ENCODE measurements around the gene RIPOR1. TPM values are rescaled to one million over a fixed set of nuclear protein-coding genes. Genes with fewer than 3 reads are reported as not detected.
"Not testable (repeated sequence)": the region's sequence is repeated elsewhere in the genome, so short reads cannot be mapped to it uniquely, and the experiment has no call there.

The RIPOR1 gene
- total RNA-seq, 1 experiment from 2014 or later, result 82.2 TPM

DNA sequence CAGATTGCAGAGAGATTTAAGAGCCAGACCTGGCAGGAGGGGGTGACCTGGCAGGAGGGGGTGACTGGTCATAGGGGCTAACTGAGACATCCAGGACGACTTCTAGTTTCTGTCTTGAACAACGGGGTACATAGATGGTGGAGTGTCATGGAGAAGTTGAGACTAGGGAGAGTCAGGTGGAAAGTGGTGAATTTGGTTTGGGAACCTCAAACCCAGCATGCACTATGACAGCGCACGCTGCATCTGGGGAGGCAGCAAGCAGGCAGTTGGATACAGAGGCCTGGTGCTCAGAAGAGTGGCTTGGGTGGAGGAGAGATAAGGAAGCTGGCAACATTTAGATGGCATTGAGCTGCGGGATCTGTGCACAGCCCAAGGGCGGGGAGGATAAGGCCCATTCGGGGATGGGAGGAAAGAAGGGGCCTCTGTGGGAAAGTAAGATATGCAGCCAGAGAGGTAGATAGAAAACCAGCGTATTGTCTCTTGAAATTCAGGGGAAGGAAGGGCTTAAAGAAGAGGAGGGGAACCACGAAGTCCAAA is 4.5 kb downstream of the RIPOR1 start:
- ChIA-PET POLR2A (interaction anchor here (0.5 to 0.7 kb wide), 3 partner anchors 13 to 371 kb away, joined by 3 to 11 read pairs (median 9); no protein-coding TSS in a partner anchor), CTCF (no interaction called here)
- TF ChIP-seq, protein P1, sequence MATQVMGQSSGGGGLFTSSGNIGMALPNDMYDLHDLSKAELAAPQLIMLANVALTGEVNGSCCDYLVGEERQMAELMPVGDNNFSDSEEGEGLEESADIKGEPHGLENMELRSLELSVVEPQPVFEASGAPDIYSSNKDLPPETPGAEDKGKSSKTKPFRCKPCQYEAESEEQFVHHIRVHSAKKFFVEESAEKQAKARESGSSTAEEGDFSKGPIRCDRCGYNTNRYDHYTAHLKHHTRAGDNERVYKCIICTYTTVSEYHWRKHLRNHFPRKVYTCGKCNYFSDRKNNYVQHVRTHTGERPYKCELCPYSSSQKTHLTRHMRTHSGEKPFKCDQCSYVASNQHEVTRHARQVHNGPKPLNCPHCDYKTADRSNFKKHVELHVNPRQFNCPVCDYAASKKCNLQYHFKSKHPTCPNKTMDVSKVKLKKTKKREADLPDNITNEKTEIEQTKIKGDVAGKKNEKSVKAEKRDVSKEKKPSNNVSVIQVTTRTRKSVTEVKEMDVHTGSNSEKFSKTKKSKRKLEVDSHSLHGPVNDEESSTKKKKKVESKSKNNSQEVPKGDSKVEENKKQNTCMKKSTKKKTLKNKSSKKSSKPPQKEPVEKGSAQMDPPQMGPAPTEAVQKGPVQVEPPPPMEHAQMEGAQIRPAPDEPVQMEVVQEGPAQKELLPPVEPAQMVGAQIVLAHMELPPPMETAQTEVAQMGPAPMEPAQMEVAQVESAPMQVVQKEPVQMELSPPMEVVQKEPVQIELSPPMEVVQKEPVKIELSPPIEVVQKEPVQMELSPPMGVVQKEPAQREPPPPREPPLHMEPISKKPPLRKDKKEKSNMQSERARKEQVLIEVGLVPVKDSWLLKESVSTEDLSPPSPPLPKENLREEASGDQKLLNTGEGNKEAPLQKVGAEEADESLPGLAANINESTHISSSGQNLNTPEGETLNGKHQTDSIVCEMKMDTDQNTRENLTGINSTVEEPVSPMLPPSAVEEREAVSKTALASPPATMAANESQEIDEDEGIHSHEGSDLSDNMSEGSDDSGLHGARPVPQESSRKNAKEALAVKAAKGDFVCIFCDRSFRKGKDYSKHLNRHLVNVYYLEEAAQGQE (IDR thresholded peaks at IDR 0.05; ENCODE audit: insufficient read depth in 1 of 2, low read depth in 2 of 2, low read length in 1 of 2), result no peak
- TF ChIP-seq, protein P2, sequence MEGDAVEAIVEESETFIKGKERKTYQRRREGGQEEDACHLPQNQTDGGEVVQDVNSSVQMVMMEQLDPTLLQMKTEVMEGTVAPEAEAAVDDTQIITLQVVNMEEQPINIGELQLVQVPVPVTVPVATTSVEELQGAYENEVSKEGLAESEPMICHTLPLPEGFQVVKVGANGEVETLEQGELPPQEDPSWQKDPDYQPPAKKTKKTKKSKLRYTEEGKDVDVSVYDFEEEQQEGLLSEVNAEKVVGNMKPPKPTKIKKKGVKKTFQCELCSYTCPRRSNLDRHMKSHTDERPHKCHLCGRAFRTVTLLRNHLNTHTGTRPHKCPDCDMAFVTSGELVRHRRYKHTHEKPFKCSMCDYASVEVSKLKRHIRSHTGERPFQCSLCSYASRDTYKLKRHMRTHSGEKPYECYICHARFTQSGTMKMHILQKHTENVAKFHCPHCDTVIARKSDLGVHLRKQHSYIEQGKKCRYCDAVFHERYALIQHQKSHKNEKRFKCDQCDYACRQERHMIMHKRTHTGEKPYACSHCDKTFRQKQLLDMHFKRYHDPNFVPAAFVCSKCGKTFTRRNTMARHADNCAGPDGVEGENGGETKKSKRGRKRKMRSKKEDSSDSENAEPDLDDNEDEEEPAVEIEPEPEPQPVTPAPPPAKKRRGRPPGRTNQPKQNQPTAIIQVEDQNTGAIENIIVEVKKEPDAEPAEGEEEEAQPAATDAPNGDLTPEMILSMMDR (IDR thresholded peaks at IDR 0.05), result no peak
- in situ Hi-C loops (cut with HindIII; ENCODE audit: low pct_unique_long_range_greater_than_20kb, low sequenced_read_pairs), result no loop called here
- no peaks in the 10 kb centered on the region; the same call in 1 of the 2 replicates for H3K36me3 ChIP-seq (ENCODE audit: control insufficient read depth, insufficient read depth, low read length)
- DNase-seq (ENCODE audit: low read depth, low spot score) (no peak), ATAC-seq (no peak)
- TSS peak; percentile 70 for BruUV-seq (replicated peaks)
- intact Hi-C loops (cut with micrococcal nuclease; ENCODE audit: unreplicated experiment), result no loop called here
- no peaks in the 10 kb centered on the region for H3K27me3 ChIP-seq (ENCODE audit: control insufficient read depth, insufficient read depth, low read length)
- no peak overlapping the region for H3K4me3 ChIP-seq (ENCODE audit: low read depth in 2 of 2, low read length in 2 of 2)
- no peaks in the 10 kb centered on the region for H3K9me3 ChIP-seq (ENCODE audit: control insufficient read depth, insufficient read depth, low read depth, low read length)
- H3K4me1 ChIP-seq (ENCODE audit: control insufficient read depth, insufficient read depth, low read length), result peaks cover 9% of the 10 kb centered on the region
- H3K27ac ChIP-seq (ENCODE audit: low read length), result no peak overlapping the region

DNA sequence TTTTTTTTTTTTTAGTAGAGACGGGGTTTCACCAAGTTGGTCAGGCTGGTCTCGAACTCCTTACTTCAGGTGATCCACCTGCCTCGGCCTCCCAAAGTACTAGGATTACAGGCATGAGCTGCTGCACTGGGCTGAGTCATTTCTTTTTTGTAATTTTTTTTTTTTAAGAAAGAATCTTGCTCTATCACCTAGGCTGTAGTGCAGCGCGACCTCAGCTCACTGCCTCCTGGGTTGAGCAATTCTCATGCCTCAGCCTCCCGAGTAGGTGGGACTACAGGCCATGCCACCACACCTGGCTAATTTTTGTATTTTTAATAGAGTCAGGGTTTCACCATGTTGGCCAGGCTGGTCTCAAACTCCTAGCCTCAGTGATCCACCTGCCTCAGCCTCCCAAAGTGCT is 5.4 kb downstream of the RIPOR1 start:
- H3K36me3 ChIP-seq (ENCODE audit: control insufficient read depth, insufficient read depth, low read length); DNase-seq (ENCODE audit: low read depth, low spot score); BruUV-seq (replicated peaks); H3K9me3 ChIP-seq (ENCODE audit: control insufficient read depth, insufficient read depth, low read depth, low read length); H3K4me3 ChIP-seq (ENCODE audit: low read depth in 2 of 2, low read length in 2 of 2); H3K27ac ChIP-seq (ENCODE audit: low read length); POLR2A ChIA-PET; ATAC-seq; CTCF ChIA-PET; H3K27me3 ChIP-seq (ENCODE audit: control insufficient read depth, insufficient read depth, low read length); in situ Hi-C loops (cut with HindIII; ENCODE audit: low pct_unique_long_range_greater_than_20kb, low sequenced_read_pairs); intact Hi-C loops (cut with micrococcal nuclease; ENCODE audit: unreplicated experiment): not testable (repeated sequence)
- peaks cover 13% of the 10 kb centered on the region for H3K4me1 ChIP-seq (ENCODE audit: control insufficient read depth, insufficient read depth, low read length)

DNA sequence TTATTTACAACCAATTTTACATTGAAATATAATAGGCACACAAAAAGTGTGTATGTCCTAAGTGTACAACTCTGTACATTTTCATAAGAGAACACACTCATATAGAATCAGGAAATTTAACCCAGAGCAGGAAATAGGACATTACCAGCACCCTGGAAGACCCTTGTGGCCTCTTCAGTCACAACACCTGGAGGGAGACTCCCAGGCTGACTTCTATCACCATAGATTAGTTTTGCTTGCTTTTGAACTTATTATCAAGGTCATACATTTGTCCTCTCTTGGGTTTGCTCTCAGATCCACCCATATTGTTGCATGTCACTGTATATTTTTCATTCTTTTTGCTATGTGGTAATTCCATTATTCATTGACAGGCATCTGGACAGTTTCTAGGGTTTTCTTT is 5.8 kb downstream of the RIPOR1 start:
- ChIA-PET POLR2A (no interaction called here), CTCF (no interaction called here)
- in situ Hi-C loops (cut with HindIII; ENCODE audit: low pct_unique_long_range_greater_than_20kb, low sequenced_read_pairs), result no loop called here
- Histone ChIP-seq H3K4me3 (ENCODE audit: low read depth in 2 of 2, low read length in 2 of 2) (no peak overlapping the region), H3K4me1 (ENCODE audit: control insufficient read depth, insufficient read depth, low read length) (peaks cover 16% of the 10 kb centered on the region), H3K36me3 (ENCODE audit: control insufficient read depth, insufficient read depth, low read length) (no peaks in the 10 kb centered on the region; the same call in 1 of the 2 replicates), H3K27me3 (ENCODE audit: control insufficient read depth, insufficient read depth, low read length) (no peaks in the 10 kb centered on the region), H3K27ac (ENCODE audit: low read length) (no peak overlapping the region), H3K9me3 (ENCODE audit: control insufficient read depth, insufficient read depth, low read depth, low read length) (no peaks in the 10 kb centered on the region)
- ATAC-seq (no peak), DNase-seq (ENCODE audit: low read depth, low spot score) (no peak)
- BruUV-seq (replicated peaks), result no TSS peak
- intact Hi-C loops (cut with micrococcal nuclease; ENCODE audit: unreplicated experiment), result no loop called here
- TF ChIP-seq POLR2AphosphoS5 (IDR thresholded peaks at IDR 0.05; ENCODE audit: low read depth, low read length), result no peak
- TF ChIP-seq SIN3A (IDR thresholded peaks at IDR 0.05; ENCODE audit: borderline replicate concordance, insufficient read depth, low read depth, low read length), result no peak
- TF ChIP-seq, protein P1 (IDR thresholded peaks at IDR 0.05; ENCODE audit: insufficient read depth in 1 of 2, low read depth in 2 of 2, low read length in 1 of 2), result no peak
- TF ChIP-seq, protein P2 (IDR thresholded peaks at IDR 0.05), result no peak
- no peak for TF ChIP-seq TCF7L2 (IDR thresholded peaks at IDR 0.05; ENCODE audit: low read depth, low read length)
